PC-3 (cell line): ENCODE measurements around the gene ROPN1L.

Source experiments
- EZH2 ChIP-seq: fragments of 300-600 bp; sonication (generic); IDR thresholded peaks from one replicate; pipeline ENCODE4 v1.6.1; 2017; ENCODE audit warnings: antibody characterized with exemption, mild to moderate bottlenecking, low read length; ENCODE audit not compliant: unreplicated experiment
- EZH2phosphoT487 ChIP-seq: fragments of 300-600 bp; sonication (generic); IDR thresholded peaks from 2 replicates; pipeline ENCODE4 v1.6.1; 2018; ENCODE audit warnings: mild to moderate bottlenecking, antibody characterized with exemption, low read length, borderline replicate concordance
- TF ChIP-seq, protein P1 (sequence below): fragments of 300-600 bp; sonication (generic); conservative IDR thresholded peaks from 2 replicates; pipeline ENCODE4 v1.5.1; 2017; ENCODE audit warnings: antibody characterized with exemption, low read depth, mild to moderate bottlenecking, low read length

DNA sequence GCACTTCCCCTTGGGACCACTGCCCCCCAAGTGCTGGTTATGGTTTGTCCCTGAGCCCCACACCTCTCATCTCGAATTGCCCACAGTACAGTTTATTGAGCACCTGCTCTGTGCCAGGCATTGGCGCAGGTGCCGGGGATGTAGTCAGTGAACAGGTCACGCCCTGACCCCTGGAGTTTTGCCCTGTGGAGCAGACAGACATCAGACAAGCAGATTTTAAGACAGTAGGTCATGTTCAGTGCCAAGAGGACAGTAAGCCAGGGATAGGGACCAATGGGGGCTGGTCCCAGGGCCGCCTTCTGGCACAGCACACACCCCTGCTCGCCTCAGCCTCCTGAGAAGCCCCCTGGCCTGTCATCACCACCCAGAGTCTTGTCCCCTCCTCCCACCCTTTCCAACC is 21.9 kb downstream of the ROPN1L start:
- TF ChIP-seq, protein P1, sequence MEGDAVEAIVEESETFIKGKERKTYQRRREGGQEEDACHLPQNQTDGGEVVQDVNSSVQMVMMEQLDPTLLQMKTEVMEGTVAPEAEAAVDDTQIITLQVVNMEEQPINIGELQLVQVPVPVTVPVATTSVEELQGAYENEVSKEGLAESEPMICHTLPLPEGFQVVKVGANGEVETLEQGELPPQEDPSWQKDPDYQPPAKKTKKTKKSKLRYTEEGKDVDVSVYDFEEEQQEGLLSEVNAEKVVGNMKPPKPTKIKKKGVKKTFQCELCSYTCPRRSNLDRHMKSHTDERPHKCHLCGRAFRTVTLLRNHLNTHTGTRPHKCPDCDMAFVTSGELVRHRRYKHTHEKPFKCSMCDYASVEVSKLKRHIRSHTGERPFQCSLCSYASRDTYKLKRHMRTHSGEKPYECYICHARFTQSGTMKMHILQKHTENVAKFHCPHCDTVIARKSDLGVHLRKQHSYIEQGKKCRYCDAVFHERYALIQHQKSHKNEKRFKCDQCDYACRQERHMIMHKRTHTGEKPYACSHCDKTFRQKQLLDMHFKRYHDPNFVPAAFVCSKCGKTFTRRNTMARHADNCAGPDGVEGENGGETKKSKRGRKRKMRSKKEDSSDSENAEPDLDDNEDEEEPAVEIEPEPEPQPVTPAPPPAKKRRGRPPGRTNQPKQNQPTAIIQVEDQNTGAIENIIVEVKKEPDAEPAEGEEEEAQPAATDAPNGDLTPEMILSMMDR, result no peak
- no peak for TF ChIP-seq EZH2phosphoT487
- TF ChIP-seq EZH2, result no peak
